GM18517 (cell line): ENCODE results near the gene BCL2A1.
"Not testable (repeated sequence)": the region's sequence is repeated elsewhere in the genome, so short reads cannot be mapped to it uniquely, and the experiment has no call there.

Experiments used
- ATAC-seq: cut with Tn5 transposase; IDR thresholded peaks from one replicate; pipeline ENCODE4 v1.9.1; 2021; ENCODE audit warnings: mild to moderate bottlenecking, moderate library complexity; ENCODE audit not compliant: unreplicated experiment

Gene BCL2A1

DNA sequence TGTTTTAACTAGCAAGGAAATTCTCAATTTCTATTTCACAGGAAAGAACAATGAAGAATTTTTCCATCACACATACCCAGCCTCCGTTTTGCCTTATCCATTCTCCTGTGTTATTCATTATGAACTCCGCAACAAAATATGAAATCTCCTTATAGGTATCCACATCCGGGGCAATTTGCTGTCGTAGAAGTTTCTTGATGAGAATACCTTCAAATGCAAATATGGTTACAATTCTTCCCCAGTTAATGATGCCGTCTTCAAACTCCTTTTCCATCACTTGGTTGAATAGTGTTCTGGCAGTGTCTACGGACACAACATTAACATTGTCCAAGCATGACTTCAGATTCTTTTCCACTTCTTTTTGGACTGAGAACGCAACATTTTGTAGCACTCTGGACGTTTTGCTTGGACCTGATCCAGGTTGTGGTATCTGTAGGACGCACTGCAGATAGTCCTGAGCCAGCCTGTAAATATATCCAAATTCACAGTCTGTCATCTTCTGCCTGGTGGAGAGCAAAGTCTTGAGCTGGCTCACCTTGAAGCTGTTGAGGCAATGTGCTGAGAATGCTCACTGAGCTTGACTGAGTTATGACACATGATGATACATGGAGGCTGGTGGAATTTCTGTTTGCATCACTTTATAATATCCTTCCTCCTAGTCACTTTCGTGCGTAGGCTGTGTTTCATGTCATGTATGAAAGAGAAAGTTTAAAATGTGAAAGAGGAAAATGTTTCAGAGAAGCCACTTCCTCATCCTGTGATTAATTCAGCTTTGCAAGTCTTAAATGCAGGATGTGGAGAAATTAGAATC, at the start of gene BCL2A1:
BCL2A1 (minus strand) TSS at position 573 of the 811 bp plus-strand sequence; CDS start at position 496, 77 bp downstream.
- ATAC-seq = peak; percentile 58

DNA sequence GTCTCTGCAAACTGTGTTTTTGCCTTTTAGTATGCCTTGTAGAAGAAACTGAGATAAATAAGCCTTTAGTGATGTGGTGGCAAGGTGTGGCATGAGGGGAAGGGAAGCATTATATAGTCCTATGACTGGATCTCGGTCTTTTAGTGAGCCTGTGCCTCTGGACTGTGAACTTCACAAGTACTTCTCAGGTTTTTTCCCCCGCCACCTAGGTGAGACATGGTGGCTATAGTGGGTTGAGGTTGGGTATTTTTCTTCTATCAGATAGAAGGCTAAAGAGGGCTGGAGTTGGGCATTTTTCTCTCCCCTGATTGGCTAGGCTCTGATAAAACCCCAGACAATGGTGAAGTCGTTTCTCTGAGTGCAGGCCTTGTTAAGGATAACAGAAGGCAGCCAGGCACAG, 49.7 kb upstream of the BCL2A1 start:
- no peak for ATAC-seq

- not testable (repeated sequence) for ATAC-seq
Observed at GRCh38 chr15:80020149-80020548, 49.2 kb upstream of the BCL2A1 start.

- ATAC-seq = no peak
Observed at GRCh38 chr15:80019168-80019745, 48.3 kb upstream of the BCL2A1 start.

GRCh38 chr15:80017139-80017538, 46.1 kb upstream of the BCL2A1 start:
- ATAC-seq = not testable (repeated sequence)

DNA sequence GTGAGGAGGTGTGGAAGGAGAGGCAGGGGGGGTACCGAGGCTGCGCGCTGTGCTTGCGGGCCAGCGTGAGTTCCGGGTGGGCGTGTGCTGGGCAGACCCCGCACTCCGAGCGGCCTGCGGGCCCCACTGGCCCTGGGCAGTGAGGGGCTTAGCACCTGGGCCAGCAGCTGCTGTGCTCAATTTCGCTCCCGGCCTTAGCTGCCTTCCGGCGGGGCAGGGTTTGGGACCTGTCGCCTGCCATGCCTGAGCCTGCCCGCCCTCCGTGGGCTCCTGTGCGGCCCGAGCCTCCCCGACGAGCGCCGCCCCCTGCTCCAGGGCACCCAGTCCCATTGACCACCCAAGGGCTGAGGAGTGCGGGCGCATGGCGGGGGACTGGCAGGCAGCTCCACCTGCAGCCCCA, 45.5 kb upstream of the BCL2A1 start:
- not testable (repeated sequence) for ATAC-seq

DNA sequence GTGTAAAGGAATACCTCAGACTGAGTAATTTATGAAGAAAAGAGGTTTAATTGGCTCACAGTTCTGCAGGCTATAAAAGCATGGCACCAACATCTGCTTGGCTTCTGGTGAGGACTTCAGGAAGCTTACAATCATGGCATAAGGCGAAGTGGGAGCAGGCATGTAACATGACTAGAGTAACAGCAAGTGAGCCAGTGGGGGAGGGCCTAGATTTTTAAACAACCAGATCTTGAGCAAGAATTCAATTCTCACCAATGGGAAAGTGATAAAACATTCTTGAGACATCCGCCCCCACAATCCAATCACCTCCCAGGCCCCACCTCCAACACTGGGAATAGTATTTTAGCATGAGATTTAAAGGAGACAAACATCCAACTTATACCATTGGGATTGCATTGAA, 44.2 kb upstream of the BCL2A1 start:
- no peak for ATAC-seq

GRCh38 chr15:80014186-80014585, 43.2 kb upstream of the BCL2A1 start:
- not testable (repeated sequence) for ATAC-seq

DNA sequence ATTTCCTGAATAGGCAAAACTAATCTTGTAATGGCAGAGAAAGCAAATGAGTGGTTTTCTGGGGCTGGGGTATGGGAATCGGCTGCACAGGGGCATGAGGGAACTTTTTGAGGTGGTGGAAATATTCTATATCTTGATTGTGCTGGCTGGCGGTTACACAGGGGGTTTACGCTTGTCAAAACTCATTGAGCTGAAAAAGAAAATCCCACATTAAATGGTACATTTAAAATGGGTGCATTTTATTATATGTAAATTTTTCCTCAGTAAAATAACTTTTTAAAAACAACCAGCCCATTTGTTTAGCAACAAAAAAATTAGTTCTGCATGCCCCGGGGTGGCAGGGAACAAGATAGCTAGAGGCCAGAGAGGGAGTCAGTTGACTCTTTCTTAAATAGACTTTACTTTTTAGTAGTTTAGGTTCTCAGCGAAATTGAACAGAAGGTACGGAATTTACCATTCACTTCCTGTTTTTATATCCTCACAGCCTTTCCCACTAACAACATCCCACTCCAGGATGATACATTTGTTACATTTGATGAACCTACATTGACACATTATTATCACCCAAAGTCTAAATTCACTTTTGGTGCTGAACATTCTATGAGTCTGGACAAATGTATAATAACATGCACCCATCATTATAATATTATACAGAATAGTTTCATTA, 41.2 kb upstream of the BCL2A1 start:
- no peak for ATAC-seq

- ATAC-seq = no peak
Observed at GRCh38 chr15:80011596-80011995, 40.6 kb upstream of the BCL2A1 start.

- ATAC-seq = peak; percentile 56
Observed at GRCh38 chr15:80011041-80011523, 40.1 kb upstream of the BCL2A1 start.

DNA sequence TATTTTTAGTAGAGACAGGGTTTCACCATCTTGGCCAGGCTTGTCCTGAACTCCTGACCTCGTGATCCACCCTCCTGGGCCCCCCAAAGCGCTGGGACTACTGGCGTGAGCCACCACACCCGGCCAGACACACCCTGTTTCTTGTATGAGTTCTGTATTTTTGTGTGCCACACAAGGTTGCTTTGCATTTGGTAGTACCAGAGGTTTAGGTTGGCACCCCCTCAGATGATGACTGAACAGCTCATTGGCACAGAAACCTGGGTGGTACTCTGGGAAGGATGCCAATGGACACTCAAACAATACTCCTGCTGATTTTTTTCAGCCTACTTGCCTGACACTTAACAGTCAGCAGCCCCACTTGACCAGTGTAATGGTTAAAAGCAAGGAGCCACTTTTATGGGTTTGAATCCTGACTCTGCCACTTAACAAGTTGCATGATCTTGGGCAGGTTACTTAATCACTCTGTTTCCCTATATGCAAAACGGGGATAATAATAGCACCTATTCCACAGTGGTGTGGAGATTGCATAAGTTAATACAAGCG, 39.2 kb upstream of the BCL2A1 start:
- ATAC-seq = peak; percentile 19

GRCh38 chr15:80007532-80007931, 36.5 kb upstream of the BCL2A1 start:
- no peak for ATAC-seq

GRCh38 chr15:80006946-80007345, 36.0 kb upstream of the BCL2A1 start:
- no peak for ATAC-seq

- no peak for ATAC-seq
Observed at GRCh38 chr15:80003934-80004472, 33.0 kb upstream of the BCL2A1 start.

DNA sequence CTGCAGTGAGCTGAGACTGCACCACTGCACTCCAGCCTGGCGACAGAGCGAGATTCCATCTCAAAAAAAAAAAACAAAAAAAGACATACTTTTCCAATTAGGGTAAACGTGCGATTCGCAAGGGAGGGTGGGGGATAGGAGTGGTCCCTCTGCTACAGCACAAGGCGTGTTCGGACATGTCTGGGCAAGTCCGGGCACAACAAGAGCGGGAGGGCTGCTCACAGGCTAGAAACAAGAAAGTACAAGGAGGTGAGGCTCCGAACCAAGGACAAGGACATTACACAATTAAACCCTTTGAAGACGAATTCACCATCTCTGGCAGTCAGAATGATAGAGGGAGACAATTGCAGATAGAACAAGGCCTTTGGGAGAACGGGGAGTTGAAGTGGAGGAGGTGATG, 32.2 kb upstream of the BCL2A1 start:
- no peak for ATAC-seq

DNA sequence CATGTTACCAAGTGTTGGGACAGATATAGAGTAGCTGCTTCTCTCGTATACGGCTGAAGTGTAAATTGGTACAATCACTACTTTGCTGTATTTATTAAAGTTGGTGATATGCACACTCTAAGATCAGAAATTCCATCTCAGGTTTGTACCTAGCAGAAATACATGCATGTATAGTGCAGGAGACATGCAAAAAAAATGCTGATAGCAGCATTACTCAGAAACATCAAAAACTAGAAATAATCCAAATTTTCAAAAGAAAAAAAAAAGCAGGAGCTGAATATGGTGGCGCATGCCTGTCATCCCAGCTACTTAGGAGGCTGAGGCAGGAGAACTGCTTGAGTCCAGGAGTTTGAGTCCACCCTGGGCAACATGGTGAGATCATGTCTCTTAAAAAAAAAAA, 31.3 kb upstream of the BCL2A1 start:
- ATAC-seq = no peak

- no peak for ATAC-seq
Observed at GRCh38 chr15:79994615-79995014, 23.6 kb upstream of the BCL2A1 start.

DNA sequence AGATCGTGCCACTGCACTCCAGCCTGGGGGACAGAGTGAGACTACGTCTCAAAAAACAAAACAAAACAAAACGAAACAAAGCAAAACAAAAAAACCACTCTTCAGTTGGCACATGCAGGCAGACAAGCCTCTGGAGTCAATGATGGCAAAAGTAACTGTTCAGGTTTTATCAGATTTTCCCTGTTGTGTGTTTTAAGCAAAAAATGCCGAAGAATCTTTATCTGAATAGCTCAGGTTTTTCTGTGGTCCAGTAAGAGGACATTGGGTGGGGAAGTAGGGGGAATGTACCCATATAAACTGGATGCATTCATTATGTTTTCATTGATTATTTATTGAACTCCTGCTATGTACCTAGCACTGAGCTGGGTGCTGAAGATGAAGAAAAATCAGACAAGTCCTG, 20.8 kb upstream of the BCL2A1 start:
- no peak for ATAC-seq

GRCh38 chr15:79990997-79991334, 20.0 kb upstream of the BCL2A1 start:
- no peak for ATAC-seq

GRCh38 chr15:79990280-79990996, 19.4 kb upstream of the BCL2A1 start:
- ATAC-seq = no peak
